Activated CD8-positive, alpha-beta memory T cell treated with anti-CD3 and anti-CD28 coated beads, Interleukin-2, amount 50 U/mL, for 48 hours (primary cell): Measurements from ENCODE around the gene CORO2B.
A peak's percentile ranks its signal among the peaks of the same experiment; 100 is the strongest.

Experiments
- DNase-seq: peaks from one replicate; pipeline ENCODE4 v3.0.0-alpha.2; 2020

The CORO2B gene

DNA sequence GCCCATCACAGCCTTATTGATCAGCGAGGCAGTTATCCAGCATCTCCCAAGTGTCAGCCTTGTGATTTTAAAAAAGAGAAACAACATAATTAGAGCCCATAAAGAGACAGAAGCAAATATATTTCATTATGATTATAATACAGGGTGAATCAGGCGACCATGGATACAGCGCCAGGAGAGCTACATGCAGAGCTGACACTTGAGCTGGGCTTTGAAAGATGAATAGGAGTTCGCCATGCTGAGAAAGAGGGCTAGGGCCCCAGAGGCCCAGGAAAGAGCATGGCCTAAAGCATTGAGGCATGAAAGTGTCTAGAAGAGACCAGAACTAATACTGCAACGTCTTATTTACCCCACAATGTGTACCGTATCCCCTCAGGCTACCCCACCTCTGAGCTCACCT, 4.2 kb upstream of the CORO2B start:
- DNase-seq, result no peak

DNA sequence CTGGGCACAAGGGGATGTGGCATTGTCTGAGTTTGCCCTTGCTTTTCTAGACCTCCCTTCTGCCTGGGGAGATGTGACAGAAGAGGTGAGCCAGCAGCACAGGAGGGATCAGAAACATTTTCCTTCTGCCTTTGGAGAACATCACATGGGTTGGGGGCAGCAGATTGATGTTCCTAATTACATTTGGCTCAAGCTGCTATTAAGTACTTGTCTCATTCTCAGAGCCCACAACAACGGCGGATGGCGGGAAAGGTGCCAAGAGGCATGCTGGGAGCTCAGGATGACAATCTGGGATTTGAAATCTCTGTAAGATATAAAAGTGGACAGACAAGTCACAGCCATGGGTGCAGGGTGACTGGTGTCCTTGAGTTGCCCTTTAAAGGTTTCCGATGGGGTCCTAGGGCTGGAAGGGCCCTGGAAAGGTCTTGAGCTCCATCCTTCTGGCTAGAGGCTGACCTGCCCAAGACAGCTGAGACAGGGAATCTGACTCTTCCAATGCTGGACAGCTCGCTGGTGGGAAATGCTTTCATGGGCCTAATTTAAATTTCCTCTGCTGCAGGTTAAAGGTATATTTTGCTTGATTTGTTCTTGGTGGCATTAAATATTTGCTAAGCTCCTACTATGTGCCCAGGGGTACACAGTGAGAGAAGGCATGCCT, 2.4 kb upstream of the CORO2B start:
- DNase-seq, result no peak

DNA sequence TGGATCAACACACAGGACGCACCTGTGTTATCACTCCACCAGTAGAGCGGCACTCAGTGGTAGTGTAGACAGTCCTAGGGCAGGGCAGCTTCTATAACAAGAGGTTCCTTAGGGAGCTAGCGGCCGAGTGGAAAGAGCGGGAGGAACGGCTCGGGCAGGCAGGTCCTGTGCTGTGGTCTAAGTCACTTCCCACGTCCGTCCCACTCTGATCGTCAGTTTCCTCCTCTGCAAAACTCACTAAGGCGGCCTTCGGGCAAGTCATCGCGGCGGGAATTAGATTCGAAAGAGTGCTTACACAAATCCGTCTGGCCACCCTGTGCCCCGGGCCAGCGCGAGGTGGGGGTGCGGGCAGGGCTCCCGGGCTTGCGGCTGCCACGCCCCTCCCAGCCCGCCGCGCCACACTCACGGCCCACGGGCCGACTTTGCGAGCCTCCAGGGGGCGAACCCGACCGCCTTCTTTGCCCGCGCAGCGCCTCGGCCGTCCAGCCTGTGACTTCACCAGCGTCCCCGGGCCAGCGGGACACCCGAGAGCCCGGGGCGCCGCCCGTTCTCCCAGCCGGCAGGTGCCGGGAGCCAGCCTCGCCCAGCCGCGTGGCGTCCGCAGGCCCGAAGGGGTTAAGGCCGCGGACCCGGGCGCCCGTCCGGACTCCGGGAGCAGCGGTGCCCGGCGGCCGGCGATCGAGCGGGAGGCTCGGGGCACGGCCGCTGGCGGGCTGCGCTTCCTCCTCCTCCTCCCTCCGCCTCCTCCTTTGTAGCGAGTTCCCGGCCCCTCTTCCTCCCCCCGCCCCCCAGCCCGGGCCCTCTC, 416 bp upstream of the CORO2B start:
- peak; percentile 67 for DNase-seq

DNA sequence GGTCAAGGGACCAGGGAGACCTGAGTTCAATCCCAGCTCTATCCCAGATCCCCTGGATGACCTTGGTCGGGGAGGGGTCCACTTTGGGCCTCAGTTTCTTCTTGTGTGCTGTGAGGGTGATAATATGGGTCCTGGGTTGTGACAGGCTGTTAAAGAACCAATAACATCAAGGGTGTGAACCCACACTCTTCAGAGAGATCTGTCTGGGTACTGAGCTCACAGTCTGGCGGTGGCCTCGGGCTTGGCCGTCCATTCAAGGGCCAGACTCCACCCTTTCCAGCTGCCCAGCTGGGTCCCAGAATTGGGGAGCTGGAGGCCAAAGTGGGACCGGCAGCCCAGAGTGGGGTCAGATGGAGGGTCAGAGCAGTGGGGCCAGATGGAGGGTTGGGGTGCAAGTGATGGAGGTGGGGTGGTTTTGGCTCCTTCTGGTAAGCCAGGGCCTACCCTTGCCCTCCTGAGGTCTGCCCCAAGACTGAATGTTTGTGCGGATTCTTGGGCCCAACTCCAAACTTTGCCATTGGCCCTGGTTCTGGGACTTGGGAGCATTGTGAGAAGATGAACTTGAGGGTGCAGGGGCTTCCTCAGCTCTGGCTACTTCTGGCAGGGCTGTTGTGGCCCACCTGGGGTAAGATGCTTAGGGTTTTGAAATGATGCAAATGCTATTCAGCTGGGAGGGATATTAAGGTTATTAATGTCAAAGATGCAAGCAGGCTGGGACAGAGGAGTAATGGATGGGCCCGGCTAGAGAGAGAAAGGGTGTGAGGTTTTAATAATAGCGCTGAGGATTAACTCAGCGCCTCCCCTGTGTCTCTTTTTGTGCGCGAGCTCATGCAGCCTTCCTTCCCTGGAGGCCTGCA, 1.5 kb downstream of the CORO2B start:
- DNase-seq, result no peak

DNA sequence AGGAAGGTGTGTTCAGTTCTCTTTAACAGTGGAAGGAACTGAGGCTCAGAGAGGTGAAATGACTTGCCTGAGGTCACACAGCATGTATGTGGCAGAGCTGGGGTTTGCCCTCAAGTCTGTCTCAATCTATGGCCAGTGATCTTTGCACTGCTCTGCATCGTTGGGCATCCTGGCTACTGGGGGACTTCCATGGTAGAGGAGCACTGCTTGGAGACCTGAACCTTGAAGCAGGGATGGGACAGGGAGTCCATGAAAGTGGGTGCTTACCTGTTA, 2.0 kb downstream of the CORO2B start:
- no peak for DNase-seq

DNA sequence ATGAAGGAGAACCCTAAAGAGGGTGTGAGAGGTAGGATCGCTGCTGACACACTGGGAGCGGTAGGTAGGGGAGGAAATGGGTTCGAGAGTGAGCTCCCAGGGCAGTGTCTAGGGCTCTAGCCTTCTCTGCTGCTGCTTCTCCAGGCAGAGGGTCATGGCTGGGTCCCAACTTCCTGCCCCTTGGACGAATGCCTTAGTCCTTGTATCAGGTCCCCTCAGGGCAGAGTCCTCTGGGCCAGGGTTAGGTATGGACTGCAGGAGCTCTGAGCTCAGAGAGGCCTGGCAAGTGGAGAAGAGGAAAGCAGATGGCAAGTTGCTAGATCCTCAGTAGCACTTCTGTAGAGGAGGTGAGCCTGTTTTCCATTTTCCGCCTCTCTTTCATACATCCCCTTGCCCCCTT, 2.9 kb downstream of the CORO2B start:
- no peak for DNase-seq

DNA sequence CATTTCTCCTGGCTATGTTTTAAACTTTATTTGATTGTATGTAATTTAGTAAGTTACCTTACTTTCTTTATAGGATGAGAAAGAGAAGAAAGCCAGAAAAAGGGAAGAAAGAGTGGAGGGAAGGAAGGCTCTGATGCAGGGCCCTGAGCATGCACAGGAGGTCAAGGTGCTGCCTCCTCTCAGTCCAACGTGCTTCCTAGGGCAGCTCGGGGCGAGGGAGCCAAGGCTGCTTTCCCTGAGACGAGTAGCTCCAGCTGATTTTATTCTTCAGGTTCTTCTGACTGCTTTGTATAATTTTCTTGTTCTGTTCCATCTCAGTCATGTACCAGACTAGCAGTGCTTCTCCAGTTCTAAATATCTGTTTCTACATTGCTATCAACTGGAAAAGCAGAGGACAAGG, 3.4 kb downstream of the CORO2B start:
- DNase-seq, result no peak

DNA sequence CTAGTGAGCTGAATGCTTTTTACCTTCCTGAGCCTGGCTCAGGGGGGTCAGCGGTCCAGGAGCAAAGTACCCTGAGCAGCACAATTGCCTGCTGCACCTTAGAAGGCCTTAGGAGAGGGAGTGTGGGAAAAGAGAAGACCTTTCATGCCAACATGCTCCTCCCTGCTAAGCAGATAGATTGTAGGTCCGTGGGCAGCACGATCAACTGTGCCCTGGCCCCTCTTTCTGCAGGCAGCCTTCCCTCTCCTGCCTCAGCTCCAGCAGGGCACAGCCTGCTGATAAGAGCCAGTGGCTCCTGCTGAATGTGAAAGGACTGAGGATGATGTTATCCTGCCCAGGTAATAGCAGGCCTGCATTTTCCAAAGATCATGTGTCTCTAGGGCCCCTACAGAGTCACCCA, 4.1 kb downstream of the CORO2B start:
- DNase-seq, result no peak

DNA sequence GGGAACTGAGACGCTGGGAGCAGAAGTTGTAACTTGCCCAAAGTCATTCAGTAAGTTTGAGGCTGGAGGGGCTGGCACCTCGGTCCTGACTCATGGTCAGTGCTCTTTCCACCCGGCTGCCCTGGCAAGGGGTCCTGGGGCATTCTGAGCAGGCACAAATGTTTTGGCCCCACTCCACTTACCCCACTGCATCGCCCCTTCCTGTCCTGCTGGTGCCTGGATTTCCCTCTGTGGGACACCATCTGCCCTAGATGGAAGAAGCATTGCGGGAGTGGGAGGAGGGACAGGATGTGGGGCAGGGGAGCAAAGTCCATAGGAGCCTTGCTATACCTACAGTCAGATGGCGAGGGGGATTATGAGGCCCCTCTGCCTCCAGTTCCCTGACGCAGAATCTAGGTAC, 4.5 kb downstream of the CORO2B start:
- no peak for DNase-seq

DNA sequence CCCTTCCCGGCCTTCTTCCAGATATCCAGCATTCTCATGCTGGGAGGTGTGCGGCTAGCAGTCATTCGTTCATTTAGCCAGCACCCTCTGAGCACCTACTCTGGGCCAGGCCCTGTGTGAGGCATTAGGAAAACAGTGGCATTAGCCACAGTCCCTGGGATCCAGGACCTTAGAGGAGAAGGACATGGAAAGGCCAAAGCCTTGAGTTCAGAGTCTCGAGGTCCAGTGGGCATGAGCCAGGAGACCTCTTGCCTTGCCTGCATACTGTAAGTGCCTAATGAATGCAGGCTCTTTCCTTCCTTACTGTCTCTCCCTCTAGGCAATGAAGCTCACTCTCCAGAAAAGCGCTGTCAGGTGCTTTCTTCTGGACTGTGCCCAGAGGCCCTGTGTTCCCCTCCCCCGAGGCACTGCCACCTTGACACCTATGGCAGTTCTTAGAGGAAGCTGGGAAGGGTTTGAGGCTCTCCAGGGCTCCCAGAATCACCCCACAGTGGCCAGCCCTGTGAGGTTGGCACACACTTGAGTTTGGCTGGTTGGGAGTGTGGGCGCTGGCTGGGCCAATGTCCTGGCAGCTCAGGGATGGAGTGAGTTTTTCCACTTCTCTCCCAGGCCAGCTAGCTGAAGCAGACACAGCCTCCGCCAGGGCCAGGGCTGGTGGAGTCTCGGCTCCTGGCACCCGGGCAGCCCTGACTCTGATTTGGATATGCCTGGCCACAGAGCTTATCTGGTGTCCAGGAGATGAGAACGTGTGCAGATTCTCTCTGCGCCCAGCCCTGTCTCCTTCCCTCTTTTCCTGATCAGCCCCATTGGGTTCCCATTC, 5.4 kb downstream of the CORO2B start:
- DNase-seq, result no peak

DNA sequence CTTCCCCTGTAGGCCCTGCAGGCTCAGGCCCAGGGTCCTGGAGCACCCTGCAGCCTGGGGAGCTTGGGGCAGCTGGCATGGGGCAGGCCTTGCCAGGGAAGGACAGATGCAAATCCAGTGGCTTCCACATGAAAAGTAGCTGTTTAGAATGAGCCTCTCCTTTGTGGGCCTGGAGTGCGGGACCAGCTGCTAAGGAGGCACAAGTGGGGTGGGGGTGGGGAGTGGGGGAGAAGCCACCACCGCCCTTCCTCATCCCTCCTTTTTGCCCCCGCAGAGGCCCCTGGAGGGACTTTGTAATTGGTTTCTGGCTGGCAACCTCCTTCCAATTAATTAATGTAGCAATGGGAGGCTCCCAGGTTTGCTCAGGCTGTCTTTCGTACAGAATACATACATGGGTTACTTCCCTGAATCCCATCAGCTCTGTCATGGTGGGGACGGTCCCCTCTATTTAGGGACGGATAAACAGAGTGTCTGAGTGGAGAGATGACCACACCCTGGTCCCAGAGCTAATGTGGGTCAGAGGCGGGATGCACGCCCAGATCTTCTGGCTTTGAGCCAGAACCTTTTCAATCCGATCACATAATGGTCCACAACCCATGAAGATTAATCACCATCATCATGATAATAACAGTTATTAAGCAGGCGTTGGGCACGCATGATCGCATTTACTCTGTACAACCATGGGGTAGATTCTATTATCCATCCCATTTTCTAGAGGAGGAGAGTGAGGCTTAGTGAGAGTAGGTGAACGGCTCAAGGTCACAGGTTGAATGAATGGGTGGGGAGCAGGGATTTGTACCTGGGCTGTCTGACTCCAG, 6.2 kb downstream of the CORO2B start:
- DNase-seq, result no peak

DNA sequence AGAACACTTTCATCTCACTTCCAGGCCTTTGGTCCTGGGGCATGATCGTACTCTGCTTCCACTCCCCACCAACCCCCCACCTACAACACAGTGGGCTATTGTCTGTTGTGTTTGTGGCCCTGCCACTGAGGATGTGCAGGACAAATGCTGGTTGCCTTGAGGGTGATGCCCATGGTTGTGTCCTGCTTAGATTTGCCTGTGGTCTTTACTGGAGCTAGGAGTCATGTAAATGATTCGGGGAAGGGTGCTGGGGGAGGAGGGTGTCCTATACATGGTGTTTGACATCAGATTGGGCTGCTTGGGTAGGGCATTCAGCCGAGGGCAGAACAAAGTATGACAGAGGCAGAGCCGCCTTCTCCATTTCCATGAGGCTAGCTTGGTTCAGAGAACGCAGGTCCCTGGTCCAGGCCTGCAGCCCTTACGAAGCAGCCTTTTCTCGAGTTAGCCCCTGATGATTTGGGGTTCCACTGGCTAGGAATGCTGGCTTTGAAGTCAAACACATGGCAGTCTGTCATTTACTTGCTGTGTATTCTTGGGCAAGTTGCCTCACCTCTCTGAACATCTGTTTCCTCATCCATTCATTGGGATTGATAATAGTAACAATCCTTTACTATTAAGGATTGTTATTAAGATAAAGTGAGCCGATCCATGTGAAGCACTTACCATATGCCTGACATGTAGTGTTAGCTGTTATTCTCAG, 6.9 kb downstream of the CORO2B start:
- no peak for DNase-seq

DNA sequence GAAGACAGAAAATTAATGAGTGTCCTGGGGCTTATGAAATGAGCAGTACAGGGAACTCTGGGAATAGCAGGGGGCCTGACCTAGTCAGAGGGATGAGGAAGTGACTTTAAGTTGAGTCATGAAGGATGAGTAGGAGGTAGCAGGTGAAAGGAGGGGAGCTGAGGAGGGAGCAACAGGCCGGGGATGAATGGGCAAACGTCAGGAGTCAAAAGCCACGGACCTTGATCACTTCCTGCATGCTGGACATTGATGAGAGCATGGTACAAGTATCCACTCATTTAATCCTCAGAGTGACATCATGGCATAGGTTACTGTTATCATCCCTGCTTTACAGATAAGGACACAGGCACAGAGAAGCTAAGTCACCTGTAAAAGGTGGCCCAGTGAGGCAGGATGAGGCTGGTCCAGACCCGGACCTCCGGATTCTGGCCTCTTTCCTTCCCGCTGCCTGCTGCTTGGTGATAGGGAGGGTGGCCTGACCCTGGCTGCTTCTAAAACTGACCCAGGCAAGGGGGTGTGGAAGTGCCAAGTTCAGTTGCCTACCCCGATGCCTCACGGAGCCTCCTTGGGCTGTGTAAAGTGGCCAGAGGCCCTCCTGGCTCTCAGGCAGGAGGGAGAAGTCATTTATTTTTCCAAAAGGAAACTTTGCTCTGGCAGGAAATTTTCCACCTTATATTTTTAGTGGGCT, 7.6 kb downstream of the CORO2B start:
- no peak for DNase-seq

DNA sequence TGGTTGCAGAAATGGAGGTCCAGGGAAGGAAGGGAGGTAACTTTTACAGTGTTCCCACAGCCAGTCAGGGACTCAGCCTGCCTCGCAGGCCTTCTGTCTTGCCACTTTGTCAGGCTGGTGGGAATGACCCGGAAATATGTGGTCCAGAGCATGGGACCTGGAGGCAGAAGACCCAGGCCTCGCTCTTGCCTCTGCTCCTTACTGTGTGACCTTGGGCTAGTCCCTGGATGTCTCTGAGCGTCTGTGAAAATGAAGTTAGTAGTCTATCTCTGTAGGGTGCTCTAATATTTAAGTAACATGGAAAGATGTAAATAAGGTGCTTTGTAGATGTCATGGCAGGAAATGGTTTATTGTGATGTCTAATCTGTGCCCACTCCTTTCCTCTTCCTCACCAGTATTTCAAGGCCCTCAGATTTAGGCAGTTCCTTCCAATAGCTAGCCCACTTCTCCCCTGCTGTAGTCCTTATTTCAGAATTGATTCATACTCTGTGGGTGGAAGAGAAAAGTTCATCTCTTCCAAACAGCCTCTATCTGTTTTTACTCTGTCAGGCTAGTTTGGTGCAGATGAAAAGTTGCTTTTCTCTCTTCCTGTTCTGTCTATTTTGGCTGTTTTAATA, 9.1 kb downstream of the CORO2B start:
- no peak for DNase-seq

DNA sequence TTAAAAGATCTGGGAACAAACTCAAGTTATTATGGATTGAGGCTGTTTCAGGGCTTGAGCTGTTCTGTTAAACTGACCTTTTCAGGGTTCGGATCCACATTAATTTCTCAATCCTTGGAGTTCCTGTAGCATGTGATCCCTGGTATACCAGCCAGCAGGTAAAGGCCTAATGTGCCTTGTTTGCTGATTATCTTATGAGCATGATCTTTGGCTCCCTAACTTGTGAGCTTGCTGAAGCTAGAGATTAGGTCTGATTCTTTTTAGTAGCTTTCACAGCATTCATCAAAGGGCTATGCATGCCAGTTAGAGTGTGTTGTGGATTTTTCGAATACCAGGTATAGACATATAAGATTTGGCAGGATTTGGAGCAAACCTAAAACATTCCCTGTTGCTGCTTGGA, 10.3 kb downstream of the CORO2B start:
- no peak for DNase-seq

DNA sequence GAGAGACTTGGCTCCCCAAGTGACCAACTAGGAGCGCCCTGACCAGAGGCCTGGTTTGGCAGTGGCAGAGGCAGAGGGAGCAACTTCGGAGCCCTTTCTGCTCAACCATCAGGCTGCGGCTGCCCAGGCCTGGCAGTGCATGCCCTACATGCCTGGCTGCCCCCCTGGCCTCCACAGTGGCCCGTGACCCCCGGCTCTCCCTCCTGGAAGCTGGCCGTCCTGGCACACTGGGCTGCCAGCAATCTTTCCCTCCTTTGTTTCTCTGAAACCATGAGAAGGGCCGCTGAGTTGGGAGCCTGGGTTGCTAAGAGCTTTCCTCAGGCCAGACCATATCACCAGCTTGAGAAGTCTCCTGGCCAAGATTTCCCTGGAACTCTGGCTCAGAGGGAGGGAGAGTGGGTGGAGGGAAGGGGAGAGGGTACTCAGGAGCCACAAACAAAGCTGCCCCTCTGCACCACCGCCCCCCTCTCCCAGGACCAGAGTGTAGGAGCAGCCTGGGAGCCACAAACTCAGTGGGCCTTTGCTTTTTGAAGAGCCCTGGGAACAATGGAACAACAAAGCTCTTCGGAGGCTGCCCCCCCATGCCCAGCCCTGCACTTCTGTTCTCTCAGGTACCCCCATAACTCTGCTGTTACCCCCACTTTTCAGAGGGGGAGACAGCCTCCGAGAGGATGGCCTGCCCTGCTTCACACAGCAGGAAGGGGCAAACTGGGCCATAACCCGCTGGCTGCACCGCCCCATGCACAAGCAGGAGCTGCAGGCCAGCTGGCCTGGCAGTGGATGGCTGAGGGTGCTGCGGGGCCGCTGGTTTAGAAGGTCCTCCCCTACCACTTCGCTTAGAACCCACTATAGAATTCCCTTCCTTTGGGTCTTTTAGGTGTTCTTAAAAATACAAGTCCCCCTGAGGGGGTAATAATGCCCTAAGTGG, 11.3 kb downstream of the CORO2B start:
- DNase-seq, result no peak

DNA sequence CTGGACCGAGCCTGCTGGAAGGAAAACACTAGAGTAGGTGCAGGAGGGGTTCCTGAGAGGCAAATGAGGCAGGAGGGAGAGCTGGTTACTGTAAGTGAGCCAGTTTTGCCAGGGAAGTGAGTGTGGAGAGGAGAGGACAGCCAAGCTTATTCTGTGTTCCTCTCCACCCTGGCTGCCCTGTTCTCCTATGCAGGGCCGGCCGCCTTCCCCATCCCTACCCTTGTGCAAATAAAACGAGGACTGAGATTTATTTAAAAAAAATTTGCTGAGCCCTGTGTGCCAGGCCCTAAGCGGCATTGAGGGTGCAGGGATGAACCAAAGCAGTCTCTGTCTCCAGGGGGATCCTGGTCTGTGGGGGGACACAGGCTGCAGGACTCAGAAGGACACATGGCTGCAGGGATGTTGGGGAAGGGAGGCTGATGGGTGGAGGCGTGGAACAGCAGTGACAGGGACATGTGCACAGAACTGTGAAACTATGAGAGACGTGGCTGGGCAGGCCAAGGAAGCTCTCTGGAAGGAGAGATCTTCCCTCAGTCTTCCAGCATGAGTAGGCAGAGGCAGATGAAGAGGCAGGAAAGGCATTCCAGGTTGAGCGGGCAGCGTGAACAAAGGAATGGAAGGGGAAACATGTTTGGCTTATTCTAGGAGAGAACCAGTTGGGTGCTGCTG, 12.1 kb downstream of the CORO2B start:
- no peak for DNase-seq

DNA sequence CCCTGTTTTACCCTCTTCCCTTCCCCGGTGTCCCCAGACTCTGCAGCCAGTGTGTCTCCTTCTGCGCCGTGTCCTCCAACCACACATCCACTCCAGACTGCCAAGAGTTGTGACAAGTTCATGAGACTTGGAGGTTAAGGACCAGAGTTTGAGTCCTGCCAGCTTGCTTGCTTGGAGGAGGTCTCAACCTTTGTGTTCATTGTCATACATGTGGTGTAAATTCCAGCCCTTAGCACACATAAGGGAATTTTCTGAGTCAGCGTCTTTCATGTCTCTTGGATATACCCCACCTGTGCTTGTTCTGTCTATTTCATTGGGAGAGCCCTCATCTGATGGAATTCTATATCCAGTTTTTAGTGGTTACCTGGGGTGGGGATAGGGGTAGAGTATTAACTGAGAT, 13.3 kb downstream of the CORO2B start:
- no peak for DNase-seq

DNA sequence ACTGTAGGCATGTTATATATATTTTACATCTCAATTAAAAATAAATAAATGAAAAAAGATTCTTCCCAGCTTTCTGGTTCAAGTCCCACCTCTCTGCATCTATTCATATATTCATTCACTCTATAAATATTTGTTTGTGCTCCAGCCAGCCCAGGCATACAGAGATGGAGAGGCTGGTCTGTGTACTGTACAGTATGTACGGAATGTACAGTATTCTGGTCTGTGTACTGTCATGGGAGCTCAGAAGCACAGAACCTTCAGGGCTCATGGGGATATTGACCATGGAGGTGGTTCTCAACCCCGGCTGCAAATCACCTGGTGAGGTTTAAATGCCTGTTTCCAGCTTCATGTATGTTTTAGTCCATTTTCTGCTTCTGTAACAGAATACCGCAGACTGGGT, 13.8 kb downstream of the CORO2B start:
- no peak for DNase-seq
